LNCaP clone FGC (cell line): ENCODE measurements around the gene ADD3.

Experiments used
- DNase-seq: peaks from one replicate; pipeline ENCODE4 v3.0.0-alpha.2; 2011; ENCODE audit warnings: low read depth
- H3K4me3 ChIP-seq: 2 replicates; pipeline ENCODE4 v1.5.1; 2011; ENCODE audit warnings: mild to moderate bottlenecking, low read depth, low read length, control low read depth
- TF ChIP-seq, protein P1 (sequence below): IDR thresholded peaks from 2 replicates; pipeline ENCODE4 v1.5.1; 2012; ENCODE audit warnings: mild to moderate bottlenecking; ENCODE audit not compliant: control insufficient read depth, insufficient read depth; ENCODE audit errors: extremely low read depth

Gene ADD3

DNA sequence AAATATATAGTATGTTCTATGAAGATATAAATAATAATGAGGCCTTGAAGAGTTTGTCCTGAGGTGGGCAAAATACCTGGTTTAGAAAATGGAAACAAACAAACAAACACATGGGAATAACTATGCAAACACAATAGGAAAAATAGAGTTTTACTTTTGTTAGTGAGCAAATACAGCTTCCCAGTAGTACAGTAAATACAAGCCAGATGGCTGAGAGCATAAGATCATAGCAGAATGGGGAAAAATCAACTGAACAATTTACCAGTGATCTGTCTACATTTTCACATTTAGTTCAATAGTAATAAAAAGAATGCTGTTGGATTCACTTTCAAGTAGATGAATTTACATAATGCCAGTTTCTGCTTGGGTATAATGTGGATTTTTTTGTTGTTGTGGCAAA lies 45.1 kb downstream of the ADD3 start:
- TF ChIP-seq, protein P1, sequence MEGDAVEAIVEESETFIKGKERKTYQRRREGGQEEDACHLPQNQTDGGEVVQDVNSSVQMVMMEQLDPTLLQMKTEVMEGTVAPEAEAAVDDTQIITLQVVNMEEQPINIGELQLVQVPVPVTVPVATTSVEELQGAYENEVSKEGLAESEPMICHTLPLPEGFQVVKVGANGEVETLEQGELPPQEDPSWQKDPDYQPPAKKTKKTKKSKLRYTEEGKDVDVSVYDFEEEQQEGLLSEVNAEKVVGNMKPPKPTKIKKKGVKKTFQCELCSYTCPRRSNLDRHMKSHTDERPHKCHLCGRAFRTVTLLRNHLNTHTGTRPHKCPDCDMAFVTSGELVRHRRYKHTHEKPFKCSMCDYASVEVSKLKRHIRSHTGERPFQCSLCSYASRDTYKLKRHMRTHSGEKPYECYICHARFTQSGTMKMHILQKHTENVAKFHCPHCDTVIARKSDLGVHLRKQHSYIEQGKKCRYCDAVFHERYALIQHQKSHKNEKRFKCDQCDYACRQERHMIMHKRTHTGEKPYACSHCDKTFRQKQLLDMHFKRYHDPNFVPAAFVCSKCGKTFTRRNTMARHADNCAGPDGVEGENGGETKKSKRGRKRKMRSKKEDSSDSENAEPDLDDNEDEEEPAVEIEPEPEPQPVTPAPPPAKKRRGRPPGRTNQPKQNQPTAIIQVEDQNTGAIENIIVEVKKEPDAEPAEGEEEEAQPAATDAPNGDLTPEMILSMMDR, result no peak
- H3K4me3 ChIP-seq, result no peak overlapping the region
- no peak for DNase-seq

GRCh38 chr10:110056822-110057221 lies 49.0 kb downstream of the ADD3 start:
- no peak overlapping the region for H3K4me3 ChIP-seq
- no peak for DNase-seq
- TF ChIP-seq, protein P1, result no peak

GRCh38 chr10:110057456-110057855 lies 49.7 kb downstream of the ADD3 start:
- TF ChIP-seq, protein P1, result no peak
- H3K4me3 ChIP-seq, result no peak overlapping the region
- no peak for DNase-seq

GRCh38 chr10:110058212-110058611 lies 50.4 kb downstream of the ADD3 start:
- no peak for DNase-seq
- H3K4me3 ChIP-seq, result no peak overlapping the region
- TF ChIP-seq, protein P1, result no peak

DNA sequence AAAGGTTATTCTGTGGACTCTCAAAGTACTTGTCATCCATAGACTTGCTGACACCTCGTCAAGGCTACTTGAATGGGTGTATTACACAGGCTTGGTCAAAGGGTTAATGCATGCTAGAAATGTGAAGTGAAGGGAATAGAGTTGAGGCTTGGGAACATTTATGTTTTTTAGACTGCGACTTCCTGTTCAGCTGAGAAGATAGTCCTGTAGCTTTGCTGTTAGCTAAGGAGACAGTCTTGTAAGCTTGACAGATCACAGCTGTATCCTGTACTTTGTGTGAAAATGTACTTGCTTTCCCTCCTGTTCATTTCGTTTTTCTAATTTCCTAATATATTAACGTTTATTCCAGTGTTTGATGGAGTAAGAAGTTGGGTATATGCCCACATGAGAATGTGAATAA lies 52.1 kb downstream of the ADD3 start:
- no peak overlapping the region for H3K4me3 ChIP-seq
- TF ChIP-seq, protein P1, result no peak
- DNase-seq, result no peak

GRCh38 chr10:110061687-110062086 lies 53.9 kb downstream of the ADD3 start:
- no peak overlapping the region for H3K4me3 ChIP-seq
- TF ChIP-seq, protein P1, result no peak
- no peak for DNase-seq

DNA sequence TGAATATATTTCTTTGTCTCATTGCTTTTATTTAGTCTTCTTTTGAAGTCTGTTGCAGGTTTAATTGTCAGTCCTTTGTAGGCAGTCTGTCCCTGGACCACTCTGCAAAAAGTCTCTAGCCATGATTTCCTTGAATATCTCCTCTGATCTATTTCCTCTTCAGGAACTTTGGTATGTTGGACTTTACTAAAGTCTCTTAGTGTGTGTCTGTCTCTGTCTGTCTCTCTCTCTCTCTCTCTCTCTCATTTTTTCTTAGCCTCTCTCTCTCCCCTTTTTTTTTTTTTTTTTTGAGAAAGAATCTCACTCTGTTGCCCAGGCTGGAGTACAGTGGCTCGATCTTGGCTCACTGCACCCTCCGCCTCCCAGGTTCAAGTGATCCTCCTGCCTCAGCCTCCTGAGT lies 57.5 kb downstream of the ADD3 start:
- no peak for DNase-seq
- no peak overlapping the region for H3K4me3 ChIP-seq
- TF ChIP-seq, protein P1, result no peak
